ENCODE results near the gene THAP5.
A peak's percentile ranks its signal among the peaks of the same experiment; 100 is the strongest.
"Not testable (repeated sequence)": the region's sequence is repeated elsewhere in the genome, so short reads cannot be mapped to it uniquely, and the experiment has no call there.

Gene THAP5

DNA sequence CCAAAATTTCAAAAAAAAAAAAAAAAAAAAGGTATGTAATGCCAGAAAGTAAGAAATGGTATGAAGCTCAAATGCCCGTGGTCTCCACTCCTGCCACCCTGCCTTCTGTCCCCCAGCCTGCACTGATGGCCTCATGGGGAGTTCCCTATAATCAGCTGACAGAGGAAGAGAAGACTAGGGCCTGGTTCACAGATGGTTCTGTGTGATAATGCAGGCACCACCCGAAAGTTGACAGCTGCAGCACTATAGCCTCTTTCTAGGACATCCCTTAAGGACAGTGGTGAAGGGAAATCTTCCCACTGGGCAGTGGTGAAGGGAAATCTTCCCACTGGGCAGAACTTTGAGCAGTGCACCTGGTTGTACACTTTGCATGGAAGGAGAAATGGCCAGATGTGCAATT lies 31.3 kb downstream of the THAP5 start:
- H3K4me1 ChIP-seq (ENCODE audit: insufficient read depth, low read length); H3K9me3 ChIP-seq (ENCODE audit: low read length); H3K36me3 ChIP-seq (ENCODE audit: insufficient read depth, low read length); H3K27me3 ChIP-seq (ENCODE audit: insufficient read depth, low read length); H3K4me3 ChIP-seq (ENCODE audit: low read length); H2AFZ ChIP-seq (ENCODE audit: low read depth, low read length): not testable (repeated sequence)

DNA sequence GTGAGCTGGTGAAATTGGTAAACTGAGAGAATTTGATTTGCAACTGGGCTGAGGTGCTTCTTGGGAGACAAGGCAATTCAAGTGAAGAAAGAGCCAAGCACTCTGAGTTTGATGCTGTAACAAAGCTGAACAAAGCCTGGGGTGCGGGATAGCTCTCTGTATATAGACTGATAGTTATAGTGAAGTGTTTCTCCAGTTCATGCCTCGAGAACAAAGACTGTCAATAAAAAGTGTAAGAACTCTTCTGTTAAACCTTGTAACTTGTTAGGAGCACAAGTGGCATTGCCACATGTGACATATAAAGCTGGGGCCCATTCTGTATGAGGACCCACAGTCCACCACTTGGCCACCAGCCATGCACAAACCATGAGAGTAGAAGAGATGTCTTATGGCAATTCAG lies 32.3 kb downstream of the THAP5 start:
- H3K9me3 ChIP-seq (ENCODE audit: low read length), result no peaks in the 10 kb centered on the region
- H3K36me3 ChIP-seq (ENCODE audit: insufficient read depth, low read length), result no peaks in the 10 kb centered on the region
- no peak overlapping the region for H2AFZ ChIP-seq (ENCODE audit: low read depth, low read length)
- no peaks in the 10 kb centered on the region for H3K27me3 ChIP-seq (ENCODE audit: insufficient read depth, low read length)
- H3K4me1 ChIP-seq (ENCODE audit: insufficient read depth, low read length), result no peaks in the 10 kb centered on the region
- H3K4me3 ChIP-seq (ENCODE audit: low read length), result no peak overlapping the region

- no peaks in the 10 kb centered on the region for H3K9me3 ChIP-seq (ENCODE audit: low read length)
- no peaks in the 10 kb centered on the region for H3K27me3 ChIP-seq (ENCODE audit: insufficient read depth, low read length)
- H2AFZ ChIP-seq (ENCODE audit: low read depth, low read length), result no peak overlapping the region
- H3K36me3 ChIP-seq (ENCODE audit: insufficient read depth, low read length), result no peaks in the 10 kb centered on the region
- H3K4me3 ChIP-seq (ENCODE audit: low read length), result no peak overlapping the region
- no peaks in the 10 kb centered on the region for H3K4me1 ChIP-seq (ENCODE audit: insufficient read depth, low read length)
These were observed 33.8 kb downstream of the THAP5 start for GRCh38 chr7:108535744-108536143.

DNA sequence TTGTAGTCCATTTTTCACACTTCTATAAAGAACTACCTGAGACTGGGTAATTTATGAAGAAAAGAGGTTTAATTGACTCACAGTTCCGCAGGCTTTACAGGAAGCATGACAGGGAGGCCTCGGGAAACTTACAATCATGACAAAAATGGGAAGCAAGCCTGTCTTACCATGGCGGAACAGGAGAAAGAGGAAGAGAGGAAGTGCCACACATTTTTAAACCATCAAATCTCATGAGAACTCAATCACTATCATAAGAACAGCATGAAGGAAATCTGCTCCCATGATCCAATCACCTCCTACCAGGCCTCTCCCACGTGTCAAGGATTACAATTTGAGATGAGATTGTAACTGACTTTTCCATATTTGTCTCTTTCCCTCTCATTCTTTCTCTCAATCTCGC lies 34.2 kb downstream of the THAP5 start:
- Histone ChIP-seq H2AFZ (ENCODE audit: low read depth, low read length) (no peak overlapping the region), H3K9me3 (ENCODE audit: low read length) (no peaks in the 10 kb centered on the region), H3K4me3 (ENCODE audit: low read length) (no peak overlapping the region), H3K4me1 (ENCODE audit: insufficient read depth, low read length) (no peaks in the 10 kb centered on the region), H3K36me3 (ENCODE audit: insufficient read depth, low read length) (no peaks in the 10 kb centered on the region), H3K27me3 (ENCODE audit: insufficient read depth, low read length) (no peaks in the 10 kb centered on the region)

DNA sequence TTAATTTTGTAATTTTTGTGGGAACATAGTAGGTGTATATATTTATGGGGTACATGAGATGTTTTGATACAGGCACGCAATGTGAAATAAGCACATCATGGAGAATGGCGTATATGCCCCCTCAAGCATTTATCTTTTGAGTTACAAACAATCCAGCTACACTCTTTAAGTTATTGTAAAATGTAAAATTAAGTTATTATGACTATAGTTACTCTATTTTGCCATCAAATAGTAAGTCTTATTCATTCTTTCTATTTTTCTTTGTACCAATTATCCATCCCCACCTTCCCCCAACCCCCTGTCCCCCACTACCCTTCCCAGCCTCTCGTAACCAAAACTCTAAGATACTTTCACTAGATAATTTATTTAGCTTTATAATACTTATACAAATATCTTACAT lies 35.8 kb downstream of the THAP5 start:
- H3K9me3 ChIP-seq (ENCODE audit: low read length), result no peaks in the 10 kb centered on the region
- no peak overlapping the region for H3K4me3 ChIP-seq (ENCODE audit: low read length)
- H3K36me3 ChIP-seq (ENCODE audit: insufficient read depth, low read length), result no peaks in the 10 kb centered on the region
- peaks cover 7% of the 10 kb centered on the region for H3K4me1 ChIP-seq (ENCODE audit: insufficient read depth, low read length)
- H3K27me3 ChIP-seq (ENCODE audit: insufficient read depth, low read length), result no peaks in the 10 kb centered on the region
- no peak overlapping the region for H2AFZ ChIP-seq (ENCODE audit: low read depth, low read length)

DNA sequence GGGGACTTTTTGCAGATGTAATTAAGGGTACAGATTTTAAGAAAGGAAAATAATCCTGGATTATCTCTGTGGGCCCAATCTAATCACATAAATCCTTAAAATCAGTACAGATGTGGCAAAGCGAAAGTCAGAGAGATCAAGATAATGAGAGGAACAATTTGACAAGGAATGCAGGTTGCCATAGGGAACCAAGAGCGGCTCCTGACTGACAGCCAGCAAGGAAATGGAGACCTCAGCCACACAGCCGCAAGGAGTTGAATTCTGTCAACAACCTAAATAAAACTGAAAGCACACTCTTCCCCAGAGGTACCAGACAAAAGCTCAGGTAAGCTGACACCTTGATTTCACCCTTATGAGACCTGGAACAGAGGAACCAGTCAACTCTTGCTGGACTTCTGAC lies 40.2 kb downstream of the THAP5 start:
- Histone ChIP-seq H3K9me3 (ENCODE audit: low read length) (no peaks in the 10 kb centered on the region), H2AFZ (ENCODE audit: low read depth, low read length) (peak overlapping the region; percentile 37), H3K27me3 (ENCODE audit: insufficient read depth, low read length) (no peaks in the 10 kb centered on the region), H3K4me3 (ENCODE audit: low read length) (no peak overlapping the region), H3K36me3 (ENCODE audit: insufficient read depth, low read length) (no peaks in the 10 kb centered on the region), H3K4me1 (ENCODE audit: insufficient read depth, low read length) (peaks cover 25% of the 10 kb centered on the region)

DNA sequence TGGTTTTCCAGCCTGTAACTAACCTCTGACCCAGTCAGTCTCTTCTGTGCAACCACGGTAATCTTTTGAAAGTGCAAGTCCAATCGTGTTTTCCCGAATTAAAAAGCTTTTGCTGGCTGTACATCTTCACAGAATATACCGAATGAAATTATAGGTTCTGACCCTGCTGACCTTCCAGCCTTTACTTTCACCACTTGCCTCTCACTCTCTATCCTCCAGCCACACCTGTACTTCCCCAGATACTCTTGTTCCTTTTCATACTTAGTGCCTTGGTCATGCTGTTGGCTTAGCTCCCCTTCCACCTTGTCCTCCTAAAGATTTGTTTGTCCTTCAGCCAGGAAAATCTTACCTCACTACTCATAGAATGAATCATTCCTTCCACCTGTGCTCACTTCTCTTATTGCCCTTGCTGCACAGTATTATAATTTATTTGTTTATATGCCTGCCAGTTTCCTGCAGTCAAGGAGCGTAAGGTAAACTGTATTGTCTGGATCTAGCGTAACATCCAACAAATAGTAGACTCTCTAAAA lies 41.3 kb downstream of the THAP5 start:
- no peaks in the 10 kb centered on the region for H3K9me3 ChIP-seq (ENCODE audit: low read length)

GRCh38 chr7:108526768-108527017 lies 42.8 kb downstream of the THAP5 start:
- H3K4me1 ChIP-seq (ENCODE audit: insufficient read depth, low read length), result peaks cover 32% of the 10 kb centered on the region
- H3K4me3 ChIP-seq (ENCODE audit: low read length), result peak overlapping the region; percentile 65
- peak overlapping the region; percentile 43 for H2AFZ ChIP-seq (ENCODE audit: low read depth, low read length)
- H3K36me3 ChIP-seq (ENCODE audit: insufficient read depth, low read length), result no peaks in the 10 kb centered on the region
- H3K9me3 ChIP-seq (ENCODE audit: low read length), result no peaks in the 10 kb centered on the region
- H3K27me3 ChIP-seq (ENCODE audit: insufficient read depth, low read length), result no peaks in the 10 kb centered on the region

More for the DNA sequence above, 41.3 kb downstream of the THAP5 start:
- no peaks in the 10 kb centered on the region for H3K36me3 ChIP-seq (ENCODE audit: insufficient read depth, low read length)
- H3K27me3 ChIP-seq (ENCODE audit: insufficient read depth, low read length), result no peaks in the 10 kb centered on the region
- H2AFZ ChIP-seq (ENCODE audit: low read depth, low read length), result no peak overlapping the region
- no peak overlapping the region for H3K4me3 ChIP-seq (ENCODE audit: low read length)
- peaks cover 32% of the 10 kb centered on the region for H3K4me1 ChIP-seq (ENCODE audit: insufficient read depth, low read length)

GRCh38 chr7:108525985-108526767 lies 43.3 kb downstream of the THAP5 start, which contains the start of gene PNPLA8:
PNPLA8 (minus strand) TSS chr7:108526135; CDS start chr7:108515491, 10,644 bp downstream.
- Histone ChIP-seq H3K27me3 (ENCODE audit: insufficient read depth, low read length) (no peaks in the 10 kb centered on the region), H3K36me3 (ENCODE audit: insufficient read depth, low read length) (no peaks in the 10 kb centered on the region), H3K4me1 (ENCODE audit: insufficient read depth, low read length) (peaks cover 32% of the 10 kb centered on the region), H2AFZ (ENCODE audit: low read depth, low read length) (peak within 1 kb of the TSS; percentile 43), H3K9me3 (ENCODE audit: low read length) (no peaks in the 10 kb centered on the region), H3K4me3 (ENCODE audit: low read length) (peak within 1 kb of the TSS; percentile 65)

DNA sequence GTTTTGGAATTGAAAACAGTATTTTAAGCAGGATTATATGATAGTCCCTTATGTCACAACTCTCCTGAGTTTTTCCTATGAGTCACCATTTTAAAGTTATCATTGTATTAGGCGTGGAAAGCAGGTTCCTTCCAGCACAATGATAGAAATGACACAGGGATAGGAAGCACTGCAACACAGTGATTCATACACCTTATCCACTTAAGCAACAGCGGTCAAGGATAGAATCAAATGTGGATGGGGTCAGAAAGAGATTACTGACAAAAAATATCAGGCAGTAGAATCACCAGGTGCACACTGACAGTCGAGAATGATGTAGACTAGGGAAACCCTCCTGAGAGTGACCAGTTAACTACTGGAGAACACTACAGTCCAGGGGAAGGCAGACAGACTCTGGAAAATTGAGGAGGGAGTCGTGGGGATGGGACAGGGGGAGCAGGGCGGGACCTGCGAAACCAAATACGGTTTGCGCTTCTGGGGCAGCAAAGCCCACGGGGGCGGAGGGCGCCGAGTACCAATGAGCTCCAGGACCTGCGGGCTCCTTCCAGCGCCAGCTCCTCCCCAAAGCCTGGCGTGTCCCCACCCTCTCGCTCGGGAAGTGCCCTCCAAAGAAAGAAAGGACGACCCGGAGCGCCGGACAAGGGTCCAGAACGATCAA lies 44.0 kb downstream of the THAP5 start:
- H3K4me1 ChIP-seq (ENCODE audit: insufficient read depth, low read length), result peaks cover 32% of the 10 kb centered on the region
- H3K36me3 ChIP-seq (ENCODE audit: insufficient read depth, low read length), result no peaks in the 10 kb centered on the region
- H2AFZ ChIP-seq (ENCODE audit: low read depth, low read length), result peak overlapping the region; percentile 31
- H3K4me3 ChIP-seq (ENCODE audit: low read length), result peak overlapping the region; percentile 65
- no peaks in the 10 kb centered on the region for H3K27me3 ChIP-seq (ENCODE audit: insufficient read depth, low read length)
- no peaks in the 10 kb centered on the region for H3K9me3 ChIP-seq (ENCODE audit: low read length)

- no peak overlapping the region for H3K4me3 ChIP-seq (ENCODE audit: low read length)
- peaks cover 4% of the 10 kb centered on the region for H3K36me3 ChIP-seq (ENCODE audit: insufficient read depth, low read length)
- peaks cover 21% of the 10 kb centered on the region for H3K4me1 ChIP-seq (ENCODE audit: insufficient read depth, low read length)
- no peaks in the 10 kb centered on the region for H3K27me3 ChIP-seq (ENCODE audit: insufficient read depth, low read length)
- H3K9me3 ChIP-seq (ENCODE audit: low read length), result peaks cover 6% of the 10 kb centered on the region
- H2AFZ ChIP-seq (ENCODE audit: low read depth, low read length), result no peak overlapping the region
These were observed 46.7 kb downstream of the THAP5 start for GRCh38 chr7:108522780-108523179.

- Histone ChIP-seq H3K36me3 (ENCODE audit: insufficient read depth, low read length) (peaks cover 26% of the 10 kb centered on the region), H3K9me3 (ENCODE audit: low read length) (peaks cover 7% of the 10 kb centered on the region)
These were observed 51.6 kb downstream of the THAP5 start for GRCh38 chr7:108517951-108518350.

GRCh38 chr7:108515630-108516029 lies 53.9 kb downstream of the THAP5 start:
- Histone ChIP-seq H3K36me3 (ENCODE audit: insufficient read depth, low read length) (peaks cover 43% of the 10 kb centered on the region), H3K9me3 (ENCODE audit: low read length) (peaks cover 10% of the 10 kb centered on the region), H3K27me3 (ENCODE audit: insufficient read depth, low read length) (no peaks in the 10 kb centered on the region), H2AFZ (ENCODE audit: low read depth, low read length) (no peak overlapping the region), H3K4me3 (ENCODE audit: low read length) (no peak overlapping the region), H3K4me1 (ENCODE audit: insufficient read depth, low read length) (no peaks in the 10 kb centered on the region)

More at GRCh38 chr7:108517951-108518350, 51.6 kb downstream of the THAP5 start:
- no peaks in the 10 kb centered on the region for H3K4me1 ChIP-seq (ENCODE audit: insufficient read depth, low read length)
- no peaks in the 10 kb centered on the region for H3K27me3 ChIP-seq (ENCODE audit: insufficient read depth, low read length)
- H2AFZ ChIP-seq (ENCODE audit: low read depth, low read length), result no peak overlapping the region
- H3K4me3 ChIP-seq (ENCODE audit: low read length), result no peak overlapping the region
